Measurements from ENCODE around the gene MTHFD1. TPM values are rescaled to one million over a fixed set of nuclear protein-coding genes. Genes with fewer than 3 reads are reported as not detected.

Gene MTHFD1
- total RNA-seq, 1 donor from 2014 or later: 31.3 TPM

Small RNA genes lying within 50 kb of the gene (small RNA-seq; reads per million reads assigned to genes)
- gene AL161756.2: not detected

Other genes starting within 250 kb of the MTHFD1 start
- 1.0 TPM for gene ESR2, start 94.0 kb upstream of the MTHFD1 start, total RNA-seq
- 0.52 TPM for gene AKAP5, start 77.1 kb downstream of the MTHFD1 start, total RNA-seq
- gene ZBTB25, start 115.5 kb downstream of the MTHFD1 start, total RNA-seq: 5.7 TPM
- 32.9 TPM for gene ZBTB1, start 116.4 kb downstream of the MTHFD1 start, total RNA-seq
- gene HSPA2, start 152.4 kb downstream of the MTHFD1 start, total RNA-seq: 11.0 TPM
- gene PPP1R36, start 161.6 kb downstream of the MTHFD1 start, total RNA-seq: 0.52 TPM

All from skeletal muscle tissue (tissue), 2 donors.